ENCODE results near the gene ATOSA.

DNA sequence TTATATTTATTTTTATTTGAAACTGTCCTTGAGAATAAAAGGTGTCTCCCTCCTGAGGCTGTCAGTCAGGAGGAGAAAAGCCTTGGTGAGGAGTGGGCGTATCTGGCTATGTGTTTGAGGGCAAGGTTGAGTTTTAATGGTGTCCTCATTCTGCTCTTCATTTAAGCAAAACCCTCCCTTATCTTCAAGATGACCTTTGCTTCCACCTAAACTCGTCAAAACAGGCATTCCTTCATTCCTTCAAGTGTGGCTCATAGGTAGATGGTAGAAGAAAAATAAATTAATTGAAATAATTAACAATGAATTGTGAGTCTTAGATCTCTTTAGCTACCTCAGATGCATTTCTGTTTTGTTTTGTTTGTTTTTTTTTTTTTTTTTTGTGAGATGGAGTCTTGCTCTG is 39.4 kb upstream of the ATOSA start:
- TF ChIP-seq ZC3H10 (CRISPR knock-in tag; IDR thresholded peaks at IDR 0.05): no peak
- TF ChIP-seq ZNF70 (CRISPR knock-in tag; IDR thresholded peaks at IDR 0.05): no peak
- TF ChIP-seq TCF4 (CRISPR knock-in tag; IDR thresholded peaks at IDR 0.05; ENCODE audit: borderline replicate concordance): no peak
- no peak for TF ChIP-seq ZNF8 (CRISPR knock-in tag; IDR thresholded peaks at IDR 0.05)
- no peak for TF ChIP-seq SNAI2 (CRISPR knock-in tag; IDR thresholded peaks at IDR 0.05)
- no peak for TF ChIP-seq ARNTL (CRISPR knock-in tag; IDR thresholded peaks at IDR 0.05; ENCODE audit: borderline replicate concordance, low read depth)
- no peak for TF ChIP-seq BACH2 (CRISPR knock-in tag; IDR thresholded peaks at IDR 0.05; ENCODE audit: borderline replicate concordance)
- no peak for TF ChIP-seq TOX (CRISPR knock-in tag; IDR thresholded peaks at IDR 0.05; ENCODE audit: borderline replicate concordance)
- no peak for TF ChIP-seq ZFP3 (CRISPR knock-in tag; IDR thresholded peaks at IDR 0.05)
- TF ChIP-seq ISL1 (CRISPR knock-in tag; IDR thresholded peaks at IDR 0.05): no peak
- no peak for TF ChIP-seq PATZ1 (CRISPR knock-in tag; IDR thresholded peaks at IDR 0.05; ENCODE audit: borderline replicate concordance)
- TF ChIP-seq CSDC2 (CRISPR knock-in tag; IDR thresholded peaks at IDR 0.05): no peak

Measured in SK-N-SH treated with all-trans-retinoic acid at 6 μM for 48 hours (cell line).